WERI-Rb-1 (cell line): ENCODE measurements around the gene PCID2.
A peak's percentile ranks its signal among the peaks of the same experiment; 100 is the strongest.

Experiments
- DNase-seq: peaks from one replicate; pipeline ENCODE4 v3.0.0-alpha.2; 2020
- H3K27ac ChIP-seq: fragments of 250-450 bp; sonication (Bioruptor Pico); 2 replicates; pipeline ENCODE4 v1.5.1; 2020; ENCODE audit warnings: mild to moderate bottlenecking, moderate library complexity
- H3K27me3 ChIP-seq: fragments of 250-450 bp; sonication (Bioruptor Pico); 2 replicates; pipeline ENCODE4 v1.5.1; 2021; ENCODE audit warnings: mild to moderate bottlenecking, low read depth, moderate library complexity; ENCODE audit not compliant: insufficient read depth, severe bottlenecking
- H3K36me3 ChIP-seq: fragments of 250-450 bp; sonication (Bioruptor Pico); 2 replicates; pipeline ENCODE4 v1.5.1; 2020; ENCODE audit warnings: mild to moderate bottlenecking, moderate library complexity
- H3K4me3 ChIP-seq: 2 replicates; pipeline ENCODE4 v1.5.1; 2011; ENCODE audit warnings: low read depth, mild to moderate bottlenecking, control low read depth, low read length
- H3K9me3 ChIP-seq: fragments of 250-450 bp; sonication (Bioruptor Pico); 2 replicates; pipeline ENCODE4 v1.5.1; 2021; ENCODE audit warnings: mild to moderate bottlenecking, moderate library complexity; ENCODE audit not compliant: severe bottlenecking
- CTCF ChIP-seq: IDR thresholded peaks from 2 replicates; pipeline ENCODE4 v1.5.1; 2011; ENCODE audit warnings: low read depth, mild to moderate bottlenecking, control low read depth, inconsistent platforms, low read length

The PCID2 gene

GRCh38 chr13:113137691-113138298 is 70.7 kb downstream of the PCID2 start:
- peak; percentile 5 for DNase-seq
- Histone ChIP-seq H3K36me3 (no peaks in the 10 kb centered on the region), H3K4me3 (no peak overlapping the region), H3K27ac (no peak overlapping the region), H3K27me3 (no peaks in the 10 kb centered on the region), H3K9me3 (no peaks in the 10 kb centered on the region)
- TF ChIP-seq CTCF = no peak

- no peak overlapping the region for H3K4me3 ChIP-seq
- DNase-seq = peak; percentile 77
- no peaks in the 10 kb centered on the region for H3K36me3 ChIP-seq
- TF ChIP-seq CTCF = no peak
- H3K27ac ChIP-seq = peak overlapping the region; percentile 68
- no peaks in the 10 kb centered on the region for H3K9me3 ChIP-seq
- no peaks in the 10 kb centered on the region for H3K27me3 ChIP-seq
Observed at GRCh38 chr13:113135281-113135760, 73.1 kb downstream of the PCID2 start.

GRCh38 chr13:113129921-113130750 is 78.3 kb downstream of the PCID2 start:
- Histone ChIP-seq H3K27me3 (no peaks in the 10 kb centered on the region), H3K36me3 (no peaks in the 10 kb centered on the region), H3K9me3 (no peaks in the 10 kb centered on the region), H3K4me3 (no peak overlapping the region), H3K27ac (no peak overlapping the region)
- peak; percentile 10 for DNase-seq
- no peak for TF ChIP-seq CTCF

- Histone ChIP-seq H3K36me3 (no peaks in the 10 kb centered on the region), H3K27ac (no peak overlapping the region), H3K9me3 (no peaks in the 10 kb centered on the region), H3K4me3 (no peak overlapping the region), H3K27me3 (no peaks in the 10 kb centered on the region)
- DNase-seq = peak; percentile 7
- TF ChIP-seq CTCF = no peak
Observed at GRCh38 chr13:113129480-113129879, 79.0 kb downstream of the PCID2 start.
